Measurements from ENCODE around the gene DIS3L2. TPM values are rescaled to one million over a fixed set of nuclear protein-coding genes. Genes with fewer than 3 reads are reported as not detected.
"Not testable (repeated sequence)": the region's sequence is repeated elsewhere in the genome, so short reads cannot be mapped to it uniquely, and the experiment has no call there.

DIS3L2 gene
- total and polyA plus RNA-seq, 2 experiments from 2014 or later = 35.5 to 50.1 TPM

DNA sequence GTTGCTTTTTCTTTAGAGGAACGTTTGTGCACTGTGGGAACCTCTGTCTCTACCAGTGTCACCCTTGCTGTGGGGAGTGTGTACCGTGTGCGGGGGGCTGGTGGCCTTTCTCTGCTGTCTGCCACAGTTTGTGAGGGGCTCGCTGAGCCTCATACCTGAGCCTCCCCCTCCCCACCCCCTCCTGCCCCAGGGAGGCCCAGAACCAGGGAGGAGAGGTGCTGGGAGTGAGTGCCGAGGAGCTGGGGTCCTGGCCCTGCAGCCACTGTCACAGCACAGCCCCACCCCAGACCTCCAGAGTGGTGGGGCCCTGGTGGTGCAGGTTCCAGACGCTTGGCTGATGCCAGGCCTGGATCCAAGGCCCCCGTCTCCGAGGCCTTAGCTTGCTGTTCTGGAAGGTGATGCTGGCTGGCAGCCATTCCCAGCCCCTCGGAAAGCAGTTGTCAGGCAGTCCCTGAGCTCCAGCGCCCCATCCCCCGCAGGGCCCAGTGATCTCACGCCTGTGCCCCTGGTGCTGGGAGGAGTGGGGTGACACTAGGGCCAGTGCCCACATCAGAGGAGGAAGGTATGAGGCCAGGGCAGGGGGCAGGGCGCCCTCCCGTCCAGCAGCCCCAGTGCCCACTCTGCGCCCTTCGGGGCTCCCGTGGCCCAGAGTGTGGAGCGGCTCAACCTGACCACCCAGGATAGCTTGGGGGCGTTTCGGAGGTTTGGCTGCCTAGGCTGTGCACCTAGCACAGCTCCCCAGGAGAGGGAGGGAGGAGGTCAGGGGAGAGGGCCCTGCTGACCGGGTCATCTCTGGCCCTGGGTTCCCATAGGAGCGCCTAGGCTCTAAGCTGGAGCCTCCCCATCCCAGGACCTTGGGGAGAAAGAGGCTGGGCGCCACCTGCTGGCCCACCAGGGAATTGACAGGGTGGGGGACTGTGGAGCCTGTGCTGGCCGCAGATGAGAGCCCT, 364.1 kb downstream of the DIS3L2 start:
- Histone ChIP-seq H3K36me3 (no peaks in the 10 kb centered on the region), H3K27me3 (no peaks in the 10 kb centered on the region), H3K4me1 (ENCODE audit: low read depth) (no peaks in the 10 kb centered on the region), H3K4me3 (no peak overlapping the region), H3K27ac (no peak overlapping the region), H3K9me3 (ENCODE audit: low read depth) (no peaks in the 10 kb centered on the region)
- TF ChIP-seq, protein P1, sequence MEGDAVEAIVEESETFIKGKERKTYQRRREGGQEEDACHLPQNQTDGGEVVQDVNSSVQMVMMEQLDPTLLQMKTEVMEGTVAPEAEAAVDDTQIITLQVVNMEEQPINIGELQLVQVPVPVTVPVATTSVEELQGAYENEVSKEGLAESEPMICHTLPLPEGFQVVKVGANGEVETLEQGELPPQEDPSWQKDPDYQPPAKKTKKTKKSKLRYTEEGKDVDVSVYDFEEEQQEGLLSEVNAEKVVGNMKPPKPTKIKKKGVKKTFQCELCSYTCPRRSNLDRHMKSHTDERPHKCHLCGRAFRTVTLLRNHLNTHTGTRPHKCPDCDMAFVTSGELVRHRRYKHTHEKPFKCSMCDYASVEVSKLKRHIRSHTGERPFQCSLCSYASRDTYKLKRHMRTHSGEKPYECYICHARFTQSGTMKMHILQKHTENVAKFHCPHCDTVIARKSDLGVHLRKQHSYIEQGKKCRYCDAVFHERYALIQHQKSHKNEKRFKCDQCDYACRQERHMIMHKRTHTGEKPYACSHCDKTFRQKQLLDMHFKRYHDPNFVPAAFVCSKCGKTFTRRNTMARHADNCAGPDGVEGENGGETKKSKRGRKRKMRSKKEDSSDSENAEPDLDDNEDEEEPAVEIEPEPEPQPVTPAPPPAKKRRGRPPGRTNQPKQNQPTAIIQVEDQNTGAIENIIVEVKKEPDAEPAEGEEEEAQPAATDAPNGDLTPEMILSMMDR (IDR thresholded peaks at IDR 0.05; ENCODE audit: low read depth, low read length) = peak; percentile 52
- DNase-seq (ENCODE audit: low read depth in 1 of 2, low spot score in 1 of 2) = peak; percentile 55 to 60

DNA sequence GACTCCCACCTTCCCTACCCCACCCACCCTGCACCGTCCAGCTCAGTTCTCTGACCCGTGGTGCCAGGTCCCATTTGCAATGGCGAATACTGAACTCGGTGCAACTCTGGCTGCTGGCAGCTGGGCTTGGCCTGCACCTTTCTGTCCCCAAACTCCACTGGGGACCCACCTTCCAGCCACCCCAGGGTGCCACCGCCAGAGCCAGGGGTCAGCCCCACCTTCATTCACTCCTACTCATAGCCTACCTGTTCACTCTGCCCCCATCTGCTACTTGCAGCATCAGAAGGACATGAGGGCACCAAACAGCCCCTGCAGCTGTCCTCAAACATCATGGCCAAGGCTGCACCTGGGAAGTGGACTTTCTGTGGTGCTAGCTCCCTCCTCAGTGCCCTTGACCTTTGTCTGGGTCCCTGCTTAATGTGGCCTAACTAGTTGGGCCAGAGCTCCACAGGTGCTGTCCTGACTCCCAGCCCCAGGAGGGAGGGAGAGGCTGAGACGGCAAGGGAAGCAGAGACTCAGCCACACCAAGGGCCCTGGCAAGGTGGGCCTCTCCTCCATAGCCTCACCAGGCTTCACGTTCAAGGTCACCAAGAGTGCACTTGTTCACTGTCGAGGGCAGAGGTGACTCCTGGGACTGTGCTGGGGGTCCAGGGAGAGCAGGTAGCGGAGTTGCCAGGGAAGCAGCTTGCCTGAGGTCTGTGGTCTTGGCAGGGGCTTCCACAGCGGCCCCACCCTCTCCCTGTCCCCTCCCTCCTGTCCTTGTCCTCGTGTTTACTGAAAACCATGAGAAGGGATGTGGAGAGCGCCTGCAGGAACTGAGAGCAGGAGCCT, 365.0 kb downstream of the DIS3L2 start:
- H3K27ac ChIP-seq; H3K4me1 ChIP-seq (ENCODE audit: low read depth); H3K9me3 ChIP-seq (ENCODE audit: low read depth); DNase-seq (ENCODE audit: low read depth in 1 of 2, low spot score in 1 of 2); H3K4me3 ChIP-seq; H3K27me3 ChIP-seq; H3K36me3 ChIP-seq: not testable (repeated sequence)
- TF ChIP-seq, protein P1 (IDR thresholded peaks at IDR 0.05; ENCODE audit: low read depth, low read length) = peak; percentile 31

DNA sequence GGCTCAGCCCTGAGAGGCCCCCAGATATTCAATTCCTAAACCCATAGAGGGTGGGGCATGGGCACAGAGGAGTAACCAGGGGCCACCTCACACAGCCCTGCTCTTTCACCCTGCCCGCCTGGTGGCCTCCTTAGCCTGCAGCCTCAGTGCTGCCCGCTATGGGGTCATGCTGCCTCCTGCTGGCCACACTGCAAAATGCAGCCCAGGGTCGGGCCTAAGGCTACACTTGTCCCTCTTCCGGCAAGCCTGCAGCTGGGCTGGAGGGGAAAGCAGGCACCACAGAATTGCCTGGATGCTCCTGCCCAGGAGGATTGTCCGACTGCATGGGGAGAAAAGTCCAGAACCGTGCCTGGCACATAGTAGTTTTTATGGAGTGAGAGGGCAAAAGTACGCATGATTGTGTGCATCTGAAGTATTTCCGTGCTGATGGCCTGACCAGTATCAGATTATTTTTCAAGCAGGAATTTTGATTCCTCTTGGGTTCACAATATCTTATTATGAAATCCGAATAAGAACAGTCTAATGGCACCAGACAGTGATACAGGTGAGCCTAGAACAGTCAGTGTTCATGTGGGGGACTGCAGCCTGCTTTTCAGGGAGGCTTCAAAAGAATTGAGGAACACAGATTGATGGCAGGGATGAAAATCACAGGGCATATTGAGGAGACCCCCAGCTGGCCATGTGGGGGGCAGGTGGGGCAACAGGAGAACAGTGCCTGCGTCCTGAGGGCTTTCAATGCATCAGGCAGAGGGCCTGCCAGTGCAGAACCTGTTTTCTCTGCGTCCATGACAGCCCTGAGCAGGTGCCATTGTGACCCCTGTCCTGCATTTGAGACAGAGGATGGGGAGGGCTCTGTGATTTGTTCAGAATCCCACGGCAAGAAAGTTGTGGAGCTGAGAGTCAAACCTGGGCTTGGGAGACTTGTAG, 365.9 kb downstream of the DIS3L2 start:
- H3K4me3 ChIP-seq = no peak overlapping the region
- DNase-seq (ENCODE audit: low read depth in 1 of 2, low spot score in 1 of 2) = peak; percentile 64 to 70
- H3K27ac ChIP-seq = no peak overlapping the region
- no peaks in the 10 kb centered on the region for H3K27me3 ChIP-seq
- H3K36me3 ChIP-seq = no peaks in the 10 kb centered on the region
- no peaks in the 10 kb centered on the region for H3K9me3 ChIP-seq (ENCODE audit: low read depth)
- TF ChIP-seq, protein P1 (IDR thresholded peaks at IDR 0.05; ENCODE audit: low read depth, low read length) = peak; percentile 78
- H3K4me1 ChIP-seq (ENCODE audit: low read depth) = no peaks in the 10 kb centered on the region

DNA sequence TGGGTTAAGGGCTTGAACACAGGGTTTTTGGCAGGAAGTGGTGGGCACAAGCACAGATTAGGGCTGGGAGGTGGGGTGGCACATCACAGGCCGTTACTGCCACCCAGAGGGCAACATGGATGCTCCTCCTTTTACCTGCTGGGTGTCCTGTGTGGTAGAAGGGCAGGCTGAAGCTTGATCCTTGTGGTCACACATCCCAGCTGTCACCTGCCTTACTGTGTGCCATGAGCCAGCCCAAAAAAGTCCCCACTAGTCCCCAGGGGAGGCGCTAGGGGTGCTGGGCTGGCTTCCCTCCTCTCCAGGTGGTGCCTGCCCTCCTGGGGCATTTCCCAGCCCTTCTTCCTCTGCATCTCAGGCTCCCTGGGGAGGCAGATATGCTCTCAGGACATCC, 366.5 kb downstream of the DIS3L2 start:
- H3K9me3 ChIP-seq (ENCODE audit: low read depth) = no peaks in the 10 kb centered on the region
- H3K36me3 ChIP-seq = no peaks in the 10 kb centered on the region
- no peaks in the 10 kb centered on the region for H3K4me1 ChIP-seq (ENCODE audit: low read depth)
- no peak for DNase-seq (ENCODE audit: low read depth in 1 of 2, low spot score in 1 of 2)
- H3K27ac ChIP-seq = no peak overlapping the region
- TF ChIP-seq, protein P1 (IDR thresholded peaks at IDR 0.05; ENCODE audit: low read depth, low read length) = no peak
- no peak overlapping the region for H3K4me3 ChIP-seq
- H3K27me3 ChIP-seq = no peaks in the 10 kb centered on the region

Measured in cardiac muscle cell (in vitro differentiated cells and primary cell).